ENCODE measurements around the gene FRMD3. TPM values are rescaled to one million over a fixed set of nuclear protein-coding genes. Genes with fewer than 3 reads are reported as not detected.

FRMD3 gene
- total and polyA plus RNA-seq, 11 donors: 28.9 to 195 (median 82.4) TPM

GRCh38 chr9:83271665-83272071 is 266.5 kb downstream of the FRMD3 start:
- Histone ChIP-seq H3K27me3 (no peaks in the 10 kb centered on the region), H3K36me3 (peaks cover 0 to 13% (median 5%) of the 10 kb centered on the region in 9 donors), H3K4me1 (peaks cover 2 to 44% (median 26%) of the 10 kb centered on the region in 12 donors), H3K27ac (peak overlapping the region in 5 of 12 donors; percentile 9 to 87 (median 23)), H3K4me3 (no peak overlapping the region), H3K9me3 (no peaks in the 10 kb centered on the region)
- TF ChIP-seq POLR2A (IDR thresholded peaks at IDR 0.05): no peak
- no peak for TF ChIP-seq CTCF (IDR thresholded peaks at IDR 0.05)
- ATAC-seq (peak in 2 of 4 donors; percentile 13 to 38), DNase-seq (no peak)
- intact Hi-C loops (cut with DNase I): no loop called here
- 14 to 27% (median 20%) methylated on average over 2 of the region's 2 CpGs for WGBS, 4 donors

GRCh38 chr9:83270116-83270515 is 268.1 kb downstream of the FRMD3 start:
- WGBS, 4 donors: 23 to 43% (median 33%) methylated on average over 3 of the region's 3 CpGs
- H3K27ac ChIP-seq: peak overlapping the region in 7 of 12 donors; percentile 9 to 87 (median 41)
- ATAC-seq (no peak), DNase-seq (no peak)
- H3K36me3 ChIP-seq: peaks cover 0 to 12% (median 4%) of the 10 kb centered on the region in 9 donors
- no peak for TF ChIP-seq POLR2A (IDR thresholded peaks at IDR 0.05)
- TF ChIP-seq CTCF (IDR thresholded peaks at IDR 0.05): no peak
- intact Hi-C loops (cut with DNase I): no loop called here
- peaks cover 2 to 51% (median 29%) of the 10 kb centered on the region in 12 donors for H3K4me1 ChIP-seq
- H3K4me3 ChIP-seq: no peak overlapping the region
- H3K9me3 ChIP-seq: no peaks in the 10 kb centered on the region
- no peaks in the 10 kb centered on the region for H3K27me3 ChIP-seq

GRCh38 chr9:83267741-83268140 is 270.5 kb downstream of the FRMD3 start:
- peaks cover 2 to 64% (median 32%) of the 10 kb centered on the region in 12 donors for H3K4me1 ChIP-seq
- no peak for ATAC-seq
- WGBS, 4 donors: 37 to 57% (median 52%) methylated on average over 5 of the region's 5 CpGs
- H3K27me3 ChIP-seq: no peaks in the 10 kb centered on the region
- H3K9me3 ChIP-seq: no peaks in the 10 kb centered on the region
- TF ChIP-seq CTCF (IDR thresholded peaks at IDR 0.05) (no peak), POLR2A (IDR thresholded peaks at IDR 0.05) (no peak)
- DNase-seq: no peak
- no peaks in the 10 kb centered on the region for H3K36me3 ChIP-seq
- intact Hi-C loops (cut with DNase I): loop anchor here in 2 of 10 donors (5.0 kb wide), 1 partner anchor 35 kb away; no protein-coding TSS in a partner anchor
- H3K27ac ChIP-seq: peak overlapping the region in 10 of 12 donors; percentile 75 to 93 (median 83)
- no peak overlapping the region for H3K4me3 ChIP-seq

- peaks cover 2 to 71% (median 35%) of the 10 kb centered on the region in 12 donors for H3K4me1 ChIP-seq
- peak overlapping the region in 10 of 12 donors; percentile 19 to 54 (median 46) for H3K4me3 ChIP-seq
- intact Hi-C loops (cut with DNase I): loop anchor here in 2 of 10 donors (5.0 kb wide), 1 partner anchor 35 kb away; no protein-coding TSS in a partner anchor
These were observed 271.3 kb downstream of the FRMD3 start for GRCh38 chr9:83266666-83267496.

More at GRCh38 chr9:83266666-83267496, 271.3 kb downstream of the FRMD3 start:
- no peaks in the 10 kb centered on the region for H3K36me3 ChIP-seq
- WGBS, 4 donors: 13 to 23% (median 18%) methylated on average over 11 of the region's 11 CpGs
- no peaks in the 10 kb centered on the region for H3K27me3 ChIP-seq
- peak in 4 of 5 donors; percentile 60 to 86 (median 70) for DNase-seq
- peak; percentile 92 to 94 (median 94) for ATAC-seq
- TF ChIP-seq CTCF (IDR thresholded peaks at IDR 0.05) (no peak), POLR2A (IDR thresholded peaks at IDR 0.05) (no peak)
- peak overlapping the region; percentile 66 to 93 (median 81) for H3K27ac ChIP-seq
- no peaks in the 10 kb centered on the region for H3K9me3 ChIP-seq
